Measurements from ENCODE around the gene SNX3.
"Not testable (repeated sequence)": the region's sequence is repeated elsewhere in the genome, so short reads cannot be mapped to it uniquely, and the experiment has no call there.

GRCh38 chr6:108308641-108309040 is 47.8 kb upstream of the SNX3 start:
- TF ChIP-seq, protein P1, sequence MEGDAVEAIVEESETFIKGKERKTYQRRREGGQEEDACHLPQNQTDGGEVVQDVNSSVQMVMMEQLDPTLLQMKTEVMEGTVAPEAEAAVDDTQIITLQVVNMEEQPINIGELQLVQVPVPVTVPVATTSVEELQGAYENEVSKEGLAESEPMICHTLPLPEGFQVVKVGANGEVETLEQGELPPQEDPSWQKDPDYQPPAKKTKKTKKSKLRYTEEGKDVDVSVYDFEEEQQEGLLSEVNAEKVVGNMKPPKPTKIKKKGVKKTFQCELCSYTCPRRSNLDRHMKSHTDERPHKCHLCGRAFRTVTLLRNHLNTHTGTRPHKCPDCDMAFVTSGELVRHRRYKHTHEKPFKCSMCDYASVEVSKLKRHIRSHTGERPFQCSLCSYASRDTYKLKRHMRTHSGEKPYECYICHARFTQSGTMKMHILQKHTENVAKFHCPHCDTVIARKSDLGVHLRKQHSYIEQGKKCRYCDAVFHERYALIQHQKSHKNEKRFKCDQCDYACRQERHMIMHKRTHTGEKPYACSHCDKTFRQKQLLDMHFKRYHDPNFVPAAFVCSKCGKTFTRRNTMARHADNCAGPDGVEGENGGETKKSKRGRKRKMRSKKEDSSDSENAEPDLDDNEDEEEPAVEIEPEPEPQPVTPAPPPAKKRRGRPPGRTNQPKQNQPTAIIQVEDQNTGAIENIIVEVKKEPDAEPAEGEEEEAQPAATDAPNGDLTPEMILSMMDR (IDR thresholded peaks at IDR 0.05): not testable (repeated sequence)
- not testable (repeated sequence) for TF ChIP-seq POLR2A (IDR thresholded peaks at IDR 0.05)

All from adrenal gland (tissue), 5 donors.